Heart left ventricle (tissue), 13 donors: Measurements from ENCODE around the gene ARHGEF10L.

Source experiments
- POLR2A ChIP-seq, 2 donors: fragments of 450-650 bp; IDR thresholded peaks; one replicate each; pipeline ENCODE4 v1.6.1; 2017; ENCODE audit warnings: antibody characterized with exemption in 2 of 2, mild to moderate bottlenecking in 2 of 2, moderate library complexity in 2 of 2
- TF ChIP-seq, protein P1 (sequence below), 12 donors: fragments of 200-600 bp; sonication (generic) in 4 of 12; IDR thresholded peaks; one replicate each; pipeline versions ENCODE4 v1.5.0 to v1.8.0; 2018 to 2022; ENCODE audit warnings: antibody characterized with exemption in 12 of 12, mild to moderate bottlenecking in 5 of 12
- donor health status: ischemic (EF 13 %, LVEDD 7.1; RV severe dilation, severe dysfunction).
- donor health status: DM: no; HTN: yes; CAD: no.
- donor health status: DM: no; HTN: no; CAD: no.
- donor health status: ischemic (EF 25% LVEDD 6.9; RV normal size, moderate dysfunction).
- donor health status: ischemic (EF 25% LVEDD 5.7; RV mildly dilated, moderate dysfunction).
- donor health status: ischemic (EF 35%, LVEDD 5.7; RV mildly dilated, moderate dysfunction).
- donor health status: nonischemic (EF 11% LVEDD 7.7; RV severe dilation, severe dysfunction).
- donor health status: DM: yes; HTN: yes; CAD: no.
- donor health status: PGD.
- donor health status: ischemic (EF 29% LVEDD 5.4; RV normal size, mild dysfunction).
- donor health status: nonischemic (EF 23%, LVEDD 6.1; RV moderate dilation, normal function).

- TF ChIP-seq, protein P1, sequence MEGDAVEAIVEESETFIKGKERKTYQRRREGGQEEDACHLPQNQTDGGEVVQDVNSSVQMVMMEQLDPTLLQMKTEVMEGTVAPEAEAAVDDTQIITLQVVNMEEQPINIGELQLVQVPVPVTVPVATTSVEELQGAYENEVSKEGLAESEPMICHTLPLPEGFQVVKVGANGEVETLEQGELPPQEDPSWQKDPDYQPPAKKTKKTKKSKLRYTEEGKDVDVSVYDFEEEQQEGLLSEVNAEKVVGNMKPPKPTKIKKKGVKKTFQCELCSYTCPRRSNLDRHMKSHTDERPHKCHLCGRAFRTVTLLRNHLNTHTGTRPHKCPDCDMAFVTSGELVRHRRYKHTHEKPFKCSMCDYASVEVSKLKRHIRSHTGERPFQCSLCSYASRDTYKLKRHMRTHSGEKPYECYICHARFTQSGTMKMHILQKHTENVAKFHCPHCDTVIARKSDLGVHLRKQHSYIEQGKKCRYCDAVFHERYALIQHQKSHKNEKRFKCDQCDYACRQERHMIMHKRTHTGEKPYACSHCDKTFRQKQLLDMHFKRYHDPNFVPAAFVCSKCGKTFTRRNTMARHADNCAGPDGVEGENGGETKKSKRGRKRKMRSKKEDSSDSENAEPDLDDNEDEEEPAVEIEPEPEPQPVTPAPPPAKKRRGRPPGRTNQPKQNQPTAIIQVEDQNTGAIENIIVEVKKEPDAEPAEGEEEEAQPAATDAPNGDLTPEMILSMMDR (IDR thresholded peaks at IDR 0.05) = no peak
- no peak for TF ChIP-seq POLR2A (IDR thresholded peaks at IDR 0.05)
Observed at GRCh38 chr1:17725084-17725719, 185.7 kb downstream of the ARHGEF10L start.
